CD14-positive monocyte (primary cell): Measurements from ENCODE around the gene LETM1. TPM values are rescaled to one million over a fixed set of nuclear protein-coding genes. Genes with fewer than 3 reads are reported as not detected.

Experiments used
- DNase-seq, 3 donors: peaks; one replicate each; pipeline ENCODE4 v3.0.0-alpha.2; 2011 to 2022
- H2AFZ ChIP-seq: 2 replicates; pipeline ENCODE4 v1.6.0; 2012; ENCODE audit warnings: mild to moderate bottlenecking, low read depth, low read length, inconsistent platforms; ENCODE audit not compliant: insufficient read depth, poor library complexity, severe bottlenecking
- H3K27ac ChIP-seq, 2 donors: 1 replicate in 1 of 2; 2 replicates in 1 of 2; pipeline ENCODE4 v1.5.1; 2012 to 2013; ENCODE audit warnings: low read length in 2 of 2, control low read depth in 1 of 2, inconsistent platforms in 1 of 2, low read depth in 1 of 2, mild to moderate bottlenecking in 1 of 2
- H3K27me3 ChIP-seq, 2 donors: one replicate each; pipeline versions ENCODE4 v1.6.0 to v1.6.1; 2011 to 2013; ENCODE audit warnings: low read length in 2 of 2; ENCODE audit not compliant: control insufficient read depth in 2 of 2, insufficient read depth in 2 of 2
- H3K36me3 ChIP-seq, 2 donors: replicated peaks in 1 of 2; 1 replicate in 1 of 2; 2 replicates in 1 of 2; pipeline versions ENCODE4 v1.5.1 to v1.6.1; 2012 to 2013; ENCODE audit warnings: low read length in 2 of 2, control low read depth in 1 of 2, inconsistent platforms in 1 of 2, mild to moderate bottlenecking in 1 of 2; ENCODE audit not compliant: insufficient read depth in 2 of 2, control insufficient read depth in 1 of 2
- H3K4me1 ChIP-seq, 2 donors: 1 replicate in 1 of 2; 2 replicates in 1 of 2; pipeline versions ENCODE4 v1.5.1 to v1.6.1; 2012 to 2013; ENCODE audit warnings: low read length in 2 of 2, control low read depth in 1 of 2, inconsistent platforms in 1 of 2, mild to moderate bottlenecking in 1 of 2, moderate library complexity in 1 of 2; ENCODE audit not compliant: insufficient read depth in 2 of 2, control insufficient read depth in 1 of 2
- H3K4me2 ChIP-seq: replicated peaks from 2 replicates; pipeline ENCODE3; 2012; ENCODE audit warnings: low read length, moderate library complexity, mild to moderate bottlenecking; ENCODE audit not compliant: poor library complexity, severe bottlenecking; ENCODE audit errors: extremely low read depth
- H3K4me3 ChIP-seq, 3 experiments: fragments of 200-600 bp in 1 of 3; sonication (generic) in 1 of 3; replicated peaks in 1 of 3; 1 replicate in 2 of 3; 2 replicates in 1 of 3; pipeline ENCODE4 v1.5.1; 2011 to 2013; ENCODE audit warnings: low read length in 3 of 3, mild to moderate bottlenecking in 3 of 3, control low read depth in 2 of 3, low read depth in 2 of 3, inconsistent platforms in 1 of 3, moderate library complexity in 1 of 3
- H3K79me2 ChIP-seq: 2 replicates; pipeline ENCODE4 v1.6.0; 2012; ENCODE audit warnings: mild to moderate bottlenecking, control low read depth, inconsistent platforms, low read length, moderate library complexity; ENCODE audit not compliant: insufficient read depth
- H3K9ac ChIP-seq: 2 replicates; pipeline ENCODE4 v1.6.0; 2017; ENCODE audit warnings: low read length, mild to moderate bottlenecking; ENCODE audit not compliant: insufficient read depth, poor library complexity, severe bottlenecking
- H3K9me3 ChIP-seq, 2 donors: replicated peaks in 1 of 2; 1 replicate in 1 of 2; 2 replicates in 1 of 2; pipeline versions ENCODE4 v1.5.1 to v1.6.1; 2012 to 2013; ENCODE audit warnings: low read length in 2 of 2, control low read depth in 1 of 2; ENCODE audit not compliant: control insufficient read depth in 1 of 2, insufficient read depth in 1 of 2
- H4K20me1 ChIP-seq: 2 replicates; pipeline ENCODE4 v1.6.0; 2012; ENCODE audit warnings: mild to moderate bottlenecking, low read length, control low read depth, moderate library complexity; ENCODE audit not compliant: insufficient read depth
- H3K27ac Mint-ChIP-seq, 7 donors: one replicate each; pipeline ENCODE4 v1.8.0; 2020; ENCODE audit warnings: mild to moderate bottlenecking in 7 of 7, mixed read lengths in 7 of 7, moderate library complexity in 6 of 7, inconsistent platforms in 2 of 7
- H3K27me3 Mint-ChIP-seq, 3 donors: one replicate each; pipeline ENCODE4 v1.8.0; 2021 to 2022; ENCODE audit warnings: low read depth in 3 of 3, mild to moderate bottlenecking in 3 of 3, mixed read lengths in 3 of 3, moderate library complexity in 3 of 3, inconsistent platforms in 1 of 3
- H3K36me3 Mint-ChIP-seq, 2 donors: one replicate each; pipeline ENCODE4 v1.8.0; 2020; ENCODE audit warnings: mixed read lengths in 2 of 2, inconsistent platforms in 1 of 2, mild to moderate bottlenecking in 1 of 2
- H3K4me1 Mint-ChIP-seq: one replicate; pipeline ENCODE4 v1.8.0; 2020; ENCODE audit warnings: mild to moderate bottlenecking, mixed read lengths
- H3K4me3 Mint-ChIP-seq, 2 donors: one replicate each; pipeline ENCODE4 v1.8.0; 2020; ENCODE audit warnings: mild to moderate bottlenecking in 2 of 2, mixed read lengths in 2 of 2, moderate library complexity in 1 of 2
- H3K9me3 Mint-ChIP-seq, 7 donors: one replicate each; pipeline ENCODE4 v1.8.0; 2020 to 2022; ENCODE audit warnings: mixed read lengths in 7 of 7, mild to moderate bottlenecking in 6 of 7, moderate library complexity in 6 of 7, inconsistent platforms in 2 of 7
- CTCF ChIP-seq: fragments of 200-600 bp; IDR thresholded peaks from one replicate; pipeline ENCODE4 v1.8.0; 2022; ENCODE audit warnings: antibody characterized with exemption, mild to moderate bottlenecking
- WGBS: methylation state at CpG from one replicate; pipeline ENCODE4 v1.1.5; 2013; ENCODE audit warnings: missing lambda C conversion rate; ENCODE audit not compliant: insufficient coverage; 5-methylcytosine and 5-hydroxymethylcytosine counted together
- intact Hi-C, 2 donors: fragments of 100-400 bp; cut with micrococcal nuclease; formaldehyde crosslinking; loops; one replicate each; pipeline versions ENCODE4 v1.15.0 to v1.15.1; 2023
- polyA plus RNA-seq, 3 donors: library from polyadenylated mRNA; depleted of rRNA in 1 of 3; unstranded in 2 of 3; stranded (reverse) in 1 of 3; fragments of 300-500 nt in 2 of 3; fragments of >200 nt in 1 of 3; fragmentation: Illumina TruSeq in 2 of 3; gene quantifications; 1 replicate in 2 of 3; 2 replicates in 1 of 3; pipeline ENCODE4 v1.2.3, GENCODE V29; 2012 to 2021

LETM1 gene
- polyA plus RNA-seq, 3 donors: 6.2 to 18.6 (median 9.0) TPM

- no peak overlapping the region for H3K4me2 ChIP-seq
- intact Hi-C loops: no loop called here
- peaks cover 41 to 59% of the 10 kb centered on the region in 2 donors for H3K36me3 ChIP-seq
- Mint-ChIP-seq H3K27me3 (peaks cover 0 to 4% (median 0%) of the 10 kb centered on the region in 3 donors), H3K27ac (peak overlapping the region in 1 of 7 donors; percentile 42), H3K36me3 (peaks cover 46 to 65% of the 10 kb centered on the region in 2 donors), H3K4me3 (no peak overlapping the region), H3K4me1 (no peaks in the 10 kb centered on the region), H3K9me3 (no peaks in the 10 kb centered on the region)
- H3K27me3 ChIP-seq: no peaks in the 10 kb centered on the region
- H3K9ac ChIP-seq: no peak overlapping the region
- H4K20me1 ChIP-seq: peaks cover 9% of the 10 kb centered on the region
- H2AFZ ChIP-seq: no peak overlapping the region
- H3K4me3 ChIP-seq: no peak overlapping the region
- 100% methylated on average over 7 of the region's 9 CpGs for WGBS
- TF ChIP-seq CTCF: no peak
- no peaks in the 10 kb centered on the region for H3K9me3 ChIP-seq
- H3K4me1 ChIP-seq: no peaks in the 10 kb centered on the region
- no peaks in the 10 kb centered on the region for H3K79me2 ChIP-seq
- no peak for DNase-seq
- H3K27ac ChIP-seq: no peak overlapping the region
Measured at GRCh38 chr4:1813231-1813630, 42.7 kb downstream of the LETM1 start.

- Histone ChIP-seq H3K9me3 (no peaks in the 10 kb centered on the region), H3K4me3 (no peak overlapping the region), H3K9ac (no peak overlapping the region), H2AFZ (no peak overlapping the region), H3K27ac (no peak overlapping the region), H3K27me3 (no peaks in the 10 kb centered on the region), H3K4me2 (no peak overlapping the region), H3K4me1 (no peaks in the 10 kb centered on the region), H4K20me1 (peaks cover 9% of the 10 kb centered on the region), H3K36me3 (peaks cover 36 to 54% of the 10 kb centered on the region in 2 donors), H3K79me2 (no peaks in the 10 kb centered on the region)
- DNase-seq: no peak
- TF ChIP-seq CTCF: no peak
- H3K36me3 Mint-ChIP-seq: peaks cover 41 to 60% of the 10 kb centered on the region in 2 donors
- H3K4me3 Mint-ChIP-seq: no peak overlapping the region
- intact Hi-C loops: no loop called here
- H3K27me3 Mint-ChIP-seq: peaks cover 0 to 4% (median 0%) of the 10 kb centered on the region in 3 donors
- no peaks in the 10 kb centered on the region for H3K4me1 Mint-ChIP-seq
- H3K9me3 Mint-ChIP-seq: no peaks in the 10 kb centered on the region
- H3K27ac Mint-ChIP-seq: peak overlapping the region in 2 of 7 donors; percentile 2 to 7
- 98% methylated on average over 8 of the region's 11 CpGs for WGBS
Measured at GRCh38 chr4:1812720-1813119, 43.2 kb downstream of the LETM1 start.
